ENCODE data around the gene ZNF311.

DNA sequence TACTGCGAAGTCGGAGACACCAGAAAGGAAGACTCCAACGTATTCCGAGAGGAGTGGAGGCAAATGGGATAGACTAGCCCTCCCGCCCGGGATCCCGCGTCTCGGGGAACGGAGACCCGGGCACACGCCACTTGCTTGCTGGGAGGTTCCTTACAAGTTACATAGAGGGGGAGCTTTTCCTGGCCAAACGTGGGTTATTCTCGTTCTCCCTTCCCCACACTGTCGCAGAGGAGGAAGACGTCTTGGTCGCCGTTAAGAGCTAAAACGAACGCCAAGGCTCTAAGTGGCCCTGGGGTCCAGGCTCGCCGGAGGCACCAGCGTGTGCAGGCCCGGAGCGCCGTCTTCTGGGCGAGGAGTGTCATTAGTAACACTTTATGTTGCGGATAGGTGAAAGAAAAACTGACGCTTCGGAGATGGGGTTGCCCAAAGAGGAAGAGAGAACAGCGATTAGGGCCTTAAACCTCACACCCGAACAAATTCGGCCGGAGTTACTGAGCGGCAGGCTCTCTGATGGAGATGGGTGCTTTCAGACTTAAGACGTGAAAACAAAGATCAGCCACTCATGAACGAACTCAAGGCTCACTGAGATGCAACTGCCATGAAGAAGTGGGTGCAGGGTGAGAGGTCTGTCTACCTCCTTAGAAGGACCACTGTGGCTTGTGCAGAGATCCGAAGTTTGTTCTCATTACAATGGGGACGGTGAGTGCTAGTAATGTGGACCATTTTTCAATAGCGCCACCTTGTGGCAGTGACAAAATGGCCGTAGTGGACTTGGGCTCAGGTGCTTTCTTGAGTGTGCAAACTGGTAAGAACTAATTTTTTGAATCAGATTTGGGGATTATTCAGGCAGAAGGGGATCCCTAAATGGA is 11.7 kb upstream of the ZNF311 start:
- TF ChIP-seq POLR2A (IDR thresholded peaks at IDR 0.05; ENCODE audit: insufficient read depth in 1 of 2, low read depth in 2 of 2, low read length in 2 of 2) (no peak), YY1 (IDR thresholded peaks at IDR 0.05; ENCODE audit: insufficient read depth, insufficient replicate concordance, low read depth, low read length) (peak; percentile 19), NR2F2 (IDR thresholded peaks at IDR 0.05; ENCODE audit: borderline replicate concordance, low read depth) (no peak; the same call in 1 of the 2 replicates), RFX5 (IDR thresholded peaks at IDR 0.05; ENCODE audit: low read depth, low read length) (no peak)
- TF ChIP-seq, protein P1, sequence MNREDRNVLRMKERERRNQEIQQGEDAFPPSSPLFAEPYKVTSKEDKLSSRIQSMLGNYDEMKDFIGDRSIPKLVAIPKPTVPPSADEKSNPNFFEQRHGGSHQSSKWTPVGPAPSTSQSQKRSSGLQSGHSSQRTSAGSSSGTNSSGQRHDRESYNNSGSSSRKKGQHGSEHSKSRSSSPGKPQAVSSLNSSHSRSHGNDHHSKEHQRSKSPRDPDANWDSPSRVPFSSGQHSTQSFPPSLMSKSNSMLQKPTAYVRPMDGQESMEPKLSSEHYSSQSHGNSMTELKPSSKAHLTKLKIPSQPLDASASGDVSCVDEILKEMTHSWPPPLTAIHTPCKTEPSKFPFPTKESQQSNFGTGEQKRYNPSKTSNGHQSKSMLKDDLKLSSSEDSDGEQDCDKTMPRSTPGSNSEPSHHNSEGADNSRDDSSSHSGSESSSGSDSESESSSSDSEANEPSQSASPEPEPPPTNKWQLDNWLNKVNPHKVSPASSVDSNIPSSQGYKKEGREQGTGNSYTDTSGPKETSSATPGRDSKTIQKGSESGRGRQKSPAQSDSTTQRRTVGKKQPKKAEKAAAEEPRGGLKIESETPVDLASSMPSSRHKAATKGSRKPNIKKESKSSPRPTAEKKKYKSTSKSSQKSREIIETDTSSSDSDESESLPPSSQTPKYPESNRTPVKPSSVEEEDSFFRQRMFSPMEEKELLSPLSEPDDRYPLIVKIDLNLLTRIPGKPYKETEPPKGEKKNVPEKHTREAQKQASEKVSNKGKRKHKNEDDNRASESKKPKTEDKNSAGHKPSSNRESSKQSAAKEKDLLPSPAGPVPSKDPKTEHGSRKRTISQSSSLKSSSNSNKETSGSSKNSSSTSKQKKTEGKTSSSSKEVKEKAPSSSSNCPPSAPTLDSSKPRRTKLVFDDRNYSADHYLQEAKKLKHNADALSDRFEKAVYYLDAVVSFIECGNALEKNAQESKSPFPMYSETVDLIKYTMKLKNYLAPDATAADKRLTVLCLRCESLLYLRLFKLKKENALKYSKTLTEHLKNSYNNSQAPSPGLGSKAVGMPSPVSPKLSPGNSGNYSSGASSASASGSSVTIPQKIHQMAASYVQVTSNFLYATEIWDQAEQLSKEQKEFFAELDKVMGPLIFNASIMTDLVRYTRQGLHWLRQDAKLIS (CRISPR knock-in tag; IDR thresholded peaks at IDR 0.05), result no peak
- TF ChIP-seq, protein P2, sequence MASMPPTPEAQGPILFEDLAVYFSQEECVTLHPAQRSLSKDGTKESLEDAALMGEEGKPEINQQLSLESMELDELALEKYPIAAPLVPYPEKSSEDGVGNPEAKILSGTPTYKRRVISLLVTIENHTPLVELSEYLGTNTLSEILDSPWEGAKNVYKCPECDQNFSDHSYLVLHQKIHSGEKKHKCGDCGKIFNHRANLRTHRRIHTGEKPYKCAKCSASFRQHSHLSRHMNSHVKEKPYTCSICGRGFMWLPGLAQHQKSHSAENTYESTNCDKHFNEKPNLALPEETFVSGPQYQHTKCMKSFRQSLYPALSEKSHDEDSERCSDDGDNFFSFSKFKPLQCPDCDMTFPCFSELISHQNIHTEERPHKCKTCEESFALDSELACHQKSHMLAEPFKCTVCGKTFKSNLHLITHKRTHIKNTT (CRISPR knock-in tag; IDR thresholded peaks at IDR 0.05), result 0 out of 2 replicates have a peak, but pooled peaks have one; percentile 27
- TF ChIP-seq, protein P3, sequence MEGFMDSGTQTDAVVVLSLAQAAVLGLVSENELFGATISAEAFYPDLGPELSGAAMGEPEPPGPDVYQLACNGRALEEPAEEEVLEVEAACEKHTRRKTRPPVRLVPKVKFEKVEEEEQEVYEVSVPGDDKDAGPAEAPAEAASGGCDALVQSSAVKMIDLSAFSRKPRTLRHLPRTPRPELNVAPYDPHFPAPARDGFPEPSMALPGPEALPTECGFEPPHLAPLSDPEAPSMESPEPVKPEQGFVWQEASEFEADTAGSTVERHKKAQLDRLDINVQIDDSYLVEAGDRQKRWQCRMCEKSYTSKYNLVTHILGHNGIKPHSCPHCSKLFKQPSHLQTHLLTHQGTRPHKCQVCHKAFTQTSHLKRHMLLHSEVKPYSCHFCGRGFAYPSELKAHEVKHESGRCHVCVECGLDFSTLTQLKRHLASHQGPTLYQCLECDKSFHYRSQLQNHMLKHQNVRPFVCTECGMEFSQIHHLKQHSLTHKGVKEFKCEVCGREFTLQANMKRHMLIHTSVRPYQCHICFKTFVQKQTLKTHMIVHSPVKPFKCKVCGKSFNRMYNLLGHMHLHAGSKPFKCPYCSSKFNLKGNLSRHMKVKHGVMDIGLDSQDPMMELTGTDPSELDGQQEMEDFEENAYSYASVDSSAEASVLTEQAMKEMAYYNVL (CRISPR knock-in tag; IDR thresholded peaks at IDR 0.05; ENCODE audit: borderline replicate concordance), result peak; percentile 73; the same call in 1 of the 2 replicates
- TF ChIP-seq, protein P4, sequence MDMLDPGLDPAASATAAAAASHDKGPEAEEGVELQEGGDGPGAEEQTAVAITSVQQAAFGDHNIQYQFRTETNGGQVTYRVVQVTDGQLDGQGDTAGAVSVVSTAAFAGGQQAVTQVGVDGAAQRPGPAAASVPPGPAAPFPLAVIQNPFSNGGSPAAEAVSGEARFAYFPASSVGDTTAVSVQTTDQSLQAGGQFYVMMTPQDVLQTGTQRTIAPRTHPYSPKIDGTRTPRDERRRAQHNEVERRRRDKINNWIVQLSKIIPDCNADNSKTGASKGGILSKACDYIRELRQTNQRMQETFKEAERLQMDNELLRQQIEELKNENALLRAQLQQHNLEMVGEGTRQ (IDR thresholded peaks at IDR 0.05; ENCODE audit: low read depth, low read length), result no peak
- TF ChIP-seq, protein P4 (CRISPR knock-in tag; IDR thresholded peaks at IDR 0.05; ENCODE audit: borderline replicate concordance), result no peak
- TF ChIP-seq, protein P5, sequence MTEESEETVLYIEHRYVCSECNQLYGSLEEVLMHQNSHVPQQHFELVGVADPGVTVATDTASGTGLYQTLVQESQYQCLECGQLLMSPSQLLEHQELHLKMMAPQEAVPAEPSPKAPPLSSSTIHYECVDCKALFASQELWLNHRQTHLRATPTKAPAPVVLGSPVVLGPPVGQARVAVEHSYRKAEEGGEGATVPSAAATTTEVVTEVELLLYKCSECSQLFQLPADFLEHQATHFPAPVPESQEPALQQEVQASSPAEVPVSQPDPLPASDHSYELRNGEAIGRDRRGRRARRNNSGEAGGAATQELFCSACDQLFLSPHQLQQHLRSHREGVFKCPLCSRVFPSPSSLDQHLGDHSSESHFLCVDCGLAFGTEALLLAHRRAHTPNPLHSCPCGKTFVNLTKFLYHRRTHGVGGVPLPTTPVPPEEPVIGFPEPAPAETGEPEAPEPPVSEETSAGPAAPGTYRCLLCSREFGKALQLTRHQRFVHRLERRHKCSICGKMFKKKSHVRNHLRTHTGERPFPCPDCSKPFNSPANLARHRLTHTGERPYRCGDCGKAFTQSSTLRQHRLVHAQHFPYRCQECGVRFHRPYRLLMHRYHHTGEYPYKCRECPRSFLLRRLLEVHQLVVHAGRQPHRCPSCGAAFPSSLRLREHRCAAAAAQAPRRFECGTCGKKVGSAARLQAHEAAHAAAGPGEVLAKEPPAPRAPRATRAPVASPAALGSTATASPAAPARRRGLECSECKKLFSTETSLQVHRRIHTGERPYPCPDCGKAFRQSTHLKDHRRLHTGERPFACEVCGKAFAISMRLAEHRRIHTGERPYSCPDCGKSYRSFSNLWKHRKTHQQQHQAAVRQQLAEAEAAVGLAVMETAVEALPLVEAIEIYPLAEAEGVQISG (CRISPR knock-in tag; IDR thresholded peaks at IDR 0.05), result peak; percentile 98
- TF ChIP-seq, protein P6, sequence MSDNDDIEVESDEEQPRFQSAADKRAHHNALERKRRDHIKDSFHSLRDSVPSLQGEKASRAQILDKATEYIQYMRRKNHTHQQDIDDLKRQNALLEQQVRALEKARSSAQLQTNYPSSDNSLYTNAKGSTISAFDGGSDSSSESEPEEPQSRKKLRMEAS (IDR thresholded peaks at IDR 0.05), result no peak
